HG03432 (cell line): ENCODE data around the gene TSPAN18.

ENCODE experiments used
- ATAC-seq: cut with Tn5 transposase; IDR thresholded peaks from one replicate; pipeline ENCODE4 v1.9.1; 2021; ENCODE audit warnings: mild to moderate bottlenecking, moderate library complexity; ENCODE audit not compliant: unreplicated experiment

The TSPAN18 gene

GRCh38 chr11:44950625-44951476, 224.1 kb downstream of the TSPAN18 start, which contains the start of gene TP53I11:
Gene TP53I11 (minus strand): TSS chr11:44950883. CDS start chr11:44938335, 12,548 bp downstream.
- ATAC-seq: no peak

- ATAC-seq: no peak
Observed at GRCh38 chr11:44952082-44952481, 225.3 kb downstream of the TSPAN18 start.

- ATAC-seq: no peak
Observed at GRCh38 chr11:44952500-44953260, 225.9 kb downstream of the TSPAN18 start.

- no peak for ATAC-seq
Observed at GRCh38 chr11:44954051-44954906, 227.5 kb downstream of the TSPAN18 start.

GRCh38 chr11:44955015-44955738, 228.4 kb downstream of the TSPAN18 start:
- no peak for ATAC-seq

- no peak for ATAC-seq
Observed at GRCh38 chr11:44957040-44957515, 230.3 kb downstream of the TSPAN18 start.

GRCh38 chr11:44957776-44958564, 231.2 kb downstream of the TSPAN18 start:
- ATAC-seq: no peak

- ATAC-seq: no peak
Observed at GRCh38 chr11:44959064-44959463, 232.3 kb downstream of the TSPAN18 start.

GRCh38 chr11:44960200-44960845, 233.6 kb downstream of the TSPAN18 start:
- ATAC-seq: no peak

GRCh38 chr11:44962464-44962863, 235.7 kb downstream of the TSPAN18 start:
- no peak for ATAC-seq

- no peak for ATAC-seq
Observed at GRCh38 chr11:44963136-44963535, 236.4 kb downstream of the TSPAN18 start.

GRCh38 chr11:44963948-44964347, 237.2 kb downstream of the TSPAN18 start:
- ATAC-seq: no peak

- ATAC-seq: no peak
Observed at GRCh38 chr11:44964526-44965209, 237.9 kb downstream of the TSPAN18 start.

- ATAC-seq: no peak
Observed at GRCh38 chr11:44966694-44967093, 239.9 kb downstream of the TSPAN18 start.

GRCh38 chr11:44967930-44968496, 241.3 kb downstream of the TSPAN18 start:
- no peak for ATAC-seq

- ATAC-seq: no peak
Observed at GRCh38 chr11:44968510-44968909, 241.7 kb downstream of the TSPAN18 start.

GRCh38 chr11:44969651-44970252, 243.0 kb downstream of the TSPAN18 start:
- no peak for ATAC-seq

GRCh38 chr11:44970293-44970692, 243.5 kb downstream of the TSPAN18 start:
- ATAC-seq: no peak
